ENCODE measurements around the gene PELI2. TPM values are rescaled to one million over a fixed set of nuclear protein-coding genes. Genes with fewer than 3 reads are reported as not detected.
A peak's percentile ranks its signal among the peaks of the same experiment; 100 is the strongest.

The PELI2 gene
- total and polyA plus RNA-seq, 2 of the 4 experiments (the other 2 are of a cell fraction) = 6.0 to 36.7 TPM

- no peak overlapping the region for H2AFZ ChIP-seq (replicated peaks; ENCODE audit: low read length, poor library complexity)
- peaks cover 13 to 42% of the 10 kb centered on the region in 2 experiments; a peak in 3 of 4 replicates for H3K79me1 ChIP-seq (ENCODE audit: low read depth in 1 of 2, low read length in 2 of 2)
- H3K14ac ChIP-seq (replicated peaks; ENCODE audit: low read depth, low read length) = peak overlapping the region; percentile 93
- H2BK20ac ChIP-seq (ENCODE audit: low read depth, low read length) = peak overlapping the region; percentile 78; the same call in 1 of the 2 replicates
- H4K91ac ChIP-seq (ENCODE audit: insufficient read depth, low read depth, low read length) = 0 out of 2 replicates have a peak overlapping the region, but pooled peaks have one; percentile 50
- CTCF ChIA-PET = no interaction called here
- H3K9me1 ChIP-seq (ENCODE audit: insufficient read depth, low read length) = peaks cover 24% of the 10 kb centered on the region
- no peak for TF ChIP-seq MAZ (IDR thresholded peaks at IDR 0.05; ENCODE audit: borderline replicate concordance, low read depth, low read length)
- TF ChIP-seq MAFK (IDR thresholded peaks at IDR 0.05; ENCODE audit: low read depth, low read length) = no peak
- no peak for TF ChIP-seq POLR2A (IDR thresholded peaks at IDR 0.05; ENCODE audit: low read depth, low read length)
- no peak for TF ChIP-seq MXI1 (IDR thresholded peaks at IDR 0.05; ENCODE audit: borderline replicate concordance, low read depth, low read length)
- TF ChIP-seq NFE2L2 (IDR thresholded peaks at IDR 0.05; ENCODE audit: low read depth, low read length) = no peak
- TF ChIP-seq FOS (IDR thresholded peaks at IDR 0.05; ENCODE audit: low read depth, low read length) = no peak
- TF ChIP-seq, protein P1, sequence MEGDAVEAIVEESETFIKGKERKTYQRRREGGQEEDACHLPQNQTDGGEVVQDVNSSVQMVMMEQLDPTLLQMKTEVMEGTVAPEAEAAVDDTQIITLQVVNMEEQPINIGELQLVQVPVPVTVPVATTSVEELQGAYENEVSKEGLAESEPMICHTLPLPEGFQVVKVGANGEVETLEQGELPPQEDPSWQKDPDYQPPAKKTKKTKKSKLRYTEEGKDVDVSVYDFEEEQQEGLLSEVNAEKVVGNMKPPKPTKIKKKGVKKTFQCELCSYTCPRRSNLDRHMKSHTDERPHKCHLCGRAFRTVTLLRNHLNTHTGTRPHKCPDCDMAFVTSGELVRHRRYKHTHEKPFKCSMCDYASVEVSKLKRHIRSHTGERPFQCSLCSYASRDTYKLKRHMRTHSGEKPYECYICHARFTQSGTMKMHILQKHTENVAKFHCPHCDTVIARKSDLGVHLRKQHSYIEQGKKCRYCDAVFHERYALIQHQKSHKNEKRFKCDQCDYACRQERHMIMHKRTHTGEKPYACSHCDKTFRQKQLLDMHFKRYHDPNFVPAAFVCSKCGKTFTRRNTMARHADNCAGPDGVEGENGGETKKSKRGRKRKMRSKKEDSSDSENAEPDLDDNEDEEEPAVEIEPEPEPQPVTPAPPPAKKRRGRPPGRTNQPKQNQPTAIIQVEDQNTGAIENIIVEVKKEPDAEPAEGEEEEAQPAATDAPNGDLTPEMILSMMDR (conservative IDR thresholded peaks at IDR 0.05; ENCODE audit: low read depth, low read length) = no peak
- H3K9me3 ChIP-seq (ENCODE audit: control insufficient read depth, insufficient read depth, low read length) = no peaks in the 10 kb centered on the region
- peak overlapping the region; percentile 71 for H2AK5ac ChIP-seq (ENCODE audit: low read depth, low read length)
- H3K4me3 ChIP-seq (ENCODE audit: insufficient read depth, low read depth, low read length) = no peak overlapping the region
- no peak overlapping the region for H3K27ac ChIP-seq (ENCODE audit: insufficient read depth, low read length)
- POLR2A ChIA-PET (ENCODE audit: unreplicated experiment) = no interaction called here
- H2BK120ac ChIP-seq (ENCODE audit: low read depth, low read length) = peak overlapping the region; percentile 71
- peak overlapping the region; percentile 94; the same call in 2 of the 3 replicates for H2BK15ac ChIP-seq (ENCODE audit: low read depth, low read length)
- H3K27me3 ChIP-seq (ENCODE audit: control insufficient read depth, insufficient read depth, low read length) = no peaks in the 10 kb centered on the region
- H4K8ac ChIP-seq (ENCODE audit: low read depth in 2 of 2, low read length in 2 of 2) = peak overlapping the region in 1 of 2 experiments; percentile 27; a peak in 1 of 4 replicates
- intact Hi-C loops (cut with micrococcal nuclease) (loop anchor here (10.0 kb wide), 1 partner anchor 567 kb away; no protein-coding TSS in a partner anchor), dilution Hi-C loops (cut with HindIII; ENCODE audit: low sequenced_read_pairs, unreplicated experiment) (no loop called here), in situ Hi-C loops (cut with MboI; ENCODE audit: low sequenced_read_pairs) (no loop called here)
- ATAC-seq (ENCODE audit: low read depth) (no peak), DNase-seq (peak; percentile 71)
- BruUV-seq (replicated peaks) = no TSS peak
- no peak overlapping the region for H3K56ac ChIP-seq (ENCODE audit: extremely low read depth, insufficient read depth, low read length)
- H3K4me2 ChIP-seq (ENCODE audit: low read depth, low read length) = no peak overlapping the region
- H4K5ac ChIP-seq (ENCODE audit: low read depth, low read length) = peak overlapping the region; percentile 33; the same call in 1 of the 2 replicates
- WGBS, 2 experiments (ENCODE audit: extremely low coverage in 2 of 2, insufficient read length in 1 of 2) = 82% methylated on average over 2 of the region's 5 CpGs; no CpG with 5 or more reads in 1 of the 2 experiments
- no peak overlapping the region for H3K9ac ChIP-seq (ENCODE audit: low read depth, low read length)
- H3K18ac ChIP-seq (ENCODE audit: low read depth, low read length) = peak overlapping the region; percentile 42; the same call in 1 of the 2 replicates
- peak overlapping the region; percentile 62 for H2BK5ac ChIP-seq (ENCODE audit: low read depth, low read length, poor library complexity, severe bottlenecking)
- peaks cover 19% of the 10 kb centered on the region for H3K4me1 ChIP-seq (ENCODE audit: control insufficient read depth, insufficient read depth, low read length)
- H2AK9ac ChIP-seq (replicated peaks; ENCODE audit: low read depth, low read length, poor library complexity) = no peak overlapping the region
- peak overlapping the region; percentile 85 for H3K4ac ChIP-seq (ENCODE audit: low read depth, low read length)
- H4K20me1 ChIP-seq (ENCODE audit: insufficient read depth, low read length) = peaks cover 4% of the 10 kb centered on the region; the same call in 1 of the 2 replicates
- H3K23ac ChIP-seq (ENCODE audit: low read depth, low read length) = peak overlapping the region; percentile 41; the same call in 1 of the 2 replicates
- no peaks in the 10 kb centered on the region for H3K36me3 ChIP-seq (ENCODE audit: control insufficient read depth, insufficient read depth, low read length)
Measured at GRCh38 chr14:56271970-56272369, 153.8 kb downstream of the PELI2 start.
